AG10803 (cell line): ENCODE measurements around the gene CDC37L1.

Source experiments
- DNase-seq: peaks from one replicate; pipeline ENCODE4 v3.0.0; 2010; ENCODE audit warnings: low read depth
- H3K4me3 ChIP-seq: 2 replicates; pipeline ENCODE4 v1.5.1; 2011; ENCODE audit warnings: mild to moderate bottlenecking, low read length, control low read depth
- CTCF ChIP-seq: conservative IDR thresholded peaks from 2 replicates; pipeline ENCODE4 v1.5.1; 2011; ENCODE audit warnings: mild to moderate bottlenecking, low read length, control low read depth, inconsistent platforms

CDC37L1 gene

GRCh38 chr9:4670591-4670990 lies 8.8 kb upstream of the CDC37L1 start:
- no peak for DNase-seq
- no peak overlapping the region for H3K4me3 ChIP-seq
- no peak for TF ChIP-seq CTCF

- H3K4me3 ChIP-seq: no peak overlapping the region
- no peak for DNase-seq
- TF ChIP-seq CTCF: no peak
These were observed 7.6 kb upstream of the CDC37L1 start for GRCh38 chr9:4671737-4672136.

GRCh38 chr9:4674783-4675182 lies 4.6 kb upstream of the CDC37L1 start:
- no peak; the same call in 1 of the 2 replicates for TF ChIP-seq CTCF
- peak; percentile 94 for DNase-seq
- H3K4me3 ChIP-seq: no peak overlapping the region

- no peak for TF ChIP-seq CTCF
- DNase-seq: no peak
- no peak overlapping the region for H3K4me3 ChIP-seq
These were observed 2.0 kb upstream of the CDC37L1 start for GRCh38 chr9:4677392-4677791.

- H3K4me3 ChIP-seq: peak overlapping the region; percentile 87
- peak; percentile 18 for DNase-seq
- TF ChIP-seq CTCF: no peak
These were observed 596 bp upstream of the CDC37L1 start for GRCh38 chr9:4678679-4679267.

- peak overlapping the region; percentile 87 for H3K4me3 ChIP-seq
- DNase-seq: no peak
- TF ChIP-seq CTCF: no peak
These were observed 780 bp downstream of the CDC37L1 start for GRCh38 chr9:4680173-4680525.

GRCh38 chr9:4680750-4681149 lies 1.4 kb downstream of the CDC37L1 start:
- TF ChIP-seq CTCF: no peak
- H3K4me3 ChIP-seq: peak overlapping the region; percentile 87
- peak; percentile 75 for DNase-seq
